HG03571 (cell line): Measurements from ENCODE around the gene MACROD2.

Experiments used
- ATAC-seq: cut with Tn5 transposase; IDR thresholded peaks from one replicate; pipeline ENCODE4 v1.9.1; 2021; ENCODE audit not compliant: unreplicated experiment

Gene MACROD2

DNA sequence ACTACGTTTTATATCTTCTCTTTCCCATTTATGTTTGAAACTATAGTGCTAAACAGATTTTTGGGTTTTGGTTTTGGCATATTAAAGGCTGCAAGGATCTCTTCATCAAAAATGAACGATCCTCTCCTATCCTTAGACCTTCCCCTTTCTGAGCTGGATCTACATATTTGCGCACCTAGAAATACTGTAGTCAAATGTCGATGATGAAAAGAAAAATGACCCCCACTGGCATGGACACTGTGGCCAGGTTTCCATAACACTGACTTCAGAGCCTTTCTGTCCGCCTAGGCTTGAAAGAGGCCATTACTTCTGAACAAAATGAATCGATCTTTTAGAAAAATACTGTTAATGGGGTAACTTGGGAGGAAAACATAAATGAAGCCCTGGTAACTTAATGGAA, 336.3 kb downstream of the MACROD2 start:
- no peak for ATAC-seq

DNA sequence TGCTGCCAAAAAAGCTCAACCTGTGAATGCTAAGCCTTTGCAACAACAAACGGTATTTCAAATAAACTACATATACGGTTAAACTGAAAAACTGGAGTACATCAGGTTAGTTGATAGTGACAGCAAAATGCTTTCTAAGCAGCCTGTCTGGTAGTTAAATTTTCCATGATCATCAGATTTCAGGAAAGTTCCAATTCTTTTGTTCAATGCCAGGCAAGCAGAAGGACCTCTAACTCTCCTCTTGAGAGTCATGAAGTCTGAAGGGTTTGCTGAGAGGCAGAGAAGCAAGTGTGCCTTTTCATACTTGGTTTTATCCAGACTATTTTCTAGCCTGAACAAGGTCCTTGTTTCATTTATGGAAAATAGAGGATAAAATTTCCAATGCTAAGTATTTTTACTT, 337.6 kb downstream of the MACROD2 start:
- no peak for ATAC-seq

GRCh38 chr20:14333721-14334120, 338.4 kb downstream of the MACROD2 start:
- ATAC-seq = no peak

DNA sequence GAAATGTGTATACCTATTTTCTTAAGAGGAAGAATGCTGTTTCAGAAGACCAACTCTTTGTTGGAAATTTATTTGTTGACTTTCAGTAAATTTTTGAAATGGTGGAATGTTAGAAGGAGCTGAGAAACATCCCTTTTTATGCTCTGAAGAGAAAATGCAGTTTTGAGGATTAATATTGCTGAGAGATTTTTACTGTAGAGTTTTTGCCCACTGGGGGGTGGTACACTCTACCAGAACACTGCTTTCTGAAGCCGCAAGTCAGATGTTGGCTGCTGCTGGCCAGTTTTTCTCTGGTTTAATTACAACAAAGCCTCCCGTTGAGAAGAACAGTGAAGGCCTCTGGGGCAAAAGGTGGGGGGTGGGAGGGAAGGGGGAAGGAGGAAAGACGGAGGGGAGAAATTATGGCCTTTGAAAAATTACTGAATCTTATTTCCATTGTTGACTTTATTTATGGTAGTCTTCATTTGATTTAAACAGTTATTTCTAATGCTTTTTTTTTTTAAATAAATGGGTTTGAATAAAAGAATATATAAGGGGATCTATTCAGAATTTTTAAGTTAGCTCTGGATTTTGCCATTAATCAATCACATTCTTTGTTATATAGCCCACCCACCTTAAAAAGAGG, 339.1 kb downstream of the MACROD2 start:
- ATAC-seq = no peak

GRCh38 chr20:14335052-14335451, 339.7 kb downstream of the MACROD2 start:
- no peak for ATAC-seq

DNA sequence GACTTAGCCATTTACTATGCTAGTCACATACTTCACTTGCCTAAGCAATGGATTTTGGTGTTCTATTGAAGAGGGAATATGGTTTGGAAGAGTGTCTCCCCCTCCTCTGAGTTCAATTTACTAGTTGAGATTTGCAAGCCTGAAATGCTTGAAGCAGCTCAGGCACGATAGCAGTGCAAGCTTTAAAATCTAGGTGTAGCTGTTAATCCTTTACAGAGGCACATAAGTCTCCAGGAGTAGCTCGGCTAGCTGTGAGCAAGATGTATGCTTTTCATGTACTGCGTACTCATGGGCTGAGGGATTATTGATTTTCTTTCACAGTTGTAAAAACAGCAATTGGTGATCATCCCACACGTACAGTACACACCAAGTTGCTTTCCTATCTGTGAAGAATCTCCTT, 341.4 kb downstream of the MACROD2 start:
- ATAC-seq = no peak

DNA sequence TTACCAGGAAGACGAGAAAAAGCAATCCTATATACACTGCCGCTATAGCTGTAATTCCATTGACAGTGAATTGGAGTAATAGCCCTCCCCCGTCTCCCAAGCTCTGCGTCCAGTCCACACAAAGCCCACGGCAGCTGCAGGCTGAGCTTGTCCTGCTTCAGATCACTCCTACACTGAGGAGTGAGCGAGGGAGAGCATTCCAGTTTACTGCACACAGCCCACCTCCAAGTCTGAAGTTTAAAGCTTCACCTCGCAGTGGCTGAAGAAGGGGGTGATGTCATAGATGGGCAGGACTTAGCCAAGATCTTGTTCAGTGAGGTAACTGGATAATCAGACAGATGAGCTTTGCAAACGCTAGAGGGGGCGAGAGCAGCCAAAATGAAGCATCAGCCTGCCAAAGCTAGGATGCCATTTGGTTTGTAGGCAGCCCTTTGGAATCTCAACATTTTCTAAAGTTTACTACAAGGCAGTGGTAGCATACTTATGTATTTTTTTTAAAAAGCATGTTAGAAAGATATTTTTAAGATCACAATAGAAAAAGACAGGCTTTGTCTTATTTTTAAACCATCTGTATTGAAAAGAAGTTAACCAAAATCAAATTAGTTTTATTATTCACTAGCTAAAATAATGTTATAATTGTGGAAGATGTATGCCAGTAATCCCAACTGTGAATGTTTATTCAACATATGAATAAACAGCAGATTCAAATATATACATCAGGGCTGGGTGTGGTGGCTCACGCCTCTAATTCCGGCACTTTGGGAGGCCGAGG, 342.3 kb downstream of the MACROD2 start, which contains the start of gene FLRT3:
Gene FLRT3 (minus strand): TSS at position 213 of the 772 bp plus-strand sequence. CDS start 10,106 bp downstream, outside the sequence.
- ATAC-seq = peak; percentile 94

GRCh38 chr20:14341801-14342200, 346.5 kb downstream of the MACROD2 start:
- no peak for ATAC-seq

- ATAC-seq = no peak
These were observed 347.6 kb downstream of the MACROD2 start for GRCh38 chr20:14342918-14343317.

- ATAC-seq = no peak
These were observed 348.3 kb downstream of the MACROD2 start for GRCh38 chr20:14343491-14344065.

DNA sequence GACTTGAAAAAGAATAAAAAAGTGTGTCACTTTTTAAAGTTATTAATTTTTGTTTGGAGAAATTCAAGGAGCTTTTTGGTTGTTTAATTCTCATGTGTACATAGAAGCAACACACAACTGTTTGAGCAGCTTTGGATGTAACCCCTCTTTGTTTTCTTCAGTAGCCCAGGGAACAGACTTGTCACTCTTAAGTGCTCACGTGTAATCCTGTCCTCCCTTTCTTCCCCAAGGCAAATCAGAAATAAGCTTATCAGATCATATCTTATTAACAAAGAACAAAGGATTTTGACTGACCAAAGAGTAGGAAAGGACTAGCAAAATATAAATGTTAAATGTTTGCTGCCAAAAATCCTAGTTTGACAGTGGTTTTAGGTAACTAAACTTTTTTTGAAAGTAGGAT, 349.4 kb downstream of the MACROD2 start:
- no peak for ATAC-seq

GRCh38 chr20:14355791-14356190, 360.5 kb downstream of the MACROD2 start:
- no peak for ATAC-seq

GRCh38 chr20:14360416-14360815, 365.1 kb downstream of the MACROD2 start:
- ATAC-seq = no peak

- ATAC-seq = no peak
These were observed 366.4 kb downstream of the MACROD2 start for GRCh38 chr20:14361509-14362345.

GRCh38 chr20:14374196-14374595, 378.9 kb downstream of the MACROD2 start:
- ATAC-seq = no peak

DNA sequence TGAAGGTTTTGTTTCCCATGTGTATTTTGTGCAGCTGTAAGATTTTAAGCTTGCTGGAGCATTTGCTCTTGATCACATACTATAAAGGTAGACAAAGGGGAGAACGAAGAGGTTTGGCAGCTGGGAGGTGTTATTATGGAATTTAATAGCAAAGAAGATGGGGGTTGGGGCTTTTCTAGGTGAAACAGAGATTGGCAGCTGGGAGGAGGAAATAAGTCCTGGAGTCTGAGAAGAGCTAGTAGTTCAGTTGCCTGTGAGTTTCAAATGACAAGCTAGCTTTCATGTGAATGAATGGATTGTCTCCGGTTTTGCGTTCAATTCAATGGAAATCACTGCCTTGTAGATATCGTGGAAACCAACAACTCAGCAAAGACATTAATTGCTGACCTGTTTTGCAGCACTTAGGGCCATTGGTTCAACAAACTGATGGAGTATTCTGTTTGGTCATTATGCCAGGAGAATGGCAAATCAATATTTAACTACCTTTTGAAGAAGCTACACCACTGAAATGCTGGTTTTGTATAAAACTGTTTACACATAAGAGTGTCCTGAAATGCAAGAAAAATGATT, 380.2 kb downstream of the MACROD2 start:
- ATAC-seq = no peak

DNA sequence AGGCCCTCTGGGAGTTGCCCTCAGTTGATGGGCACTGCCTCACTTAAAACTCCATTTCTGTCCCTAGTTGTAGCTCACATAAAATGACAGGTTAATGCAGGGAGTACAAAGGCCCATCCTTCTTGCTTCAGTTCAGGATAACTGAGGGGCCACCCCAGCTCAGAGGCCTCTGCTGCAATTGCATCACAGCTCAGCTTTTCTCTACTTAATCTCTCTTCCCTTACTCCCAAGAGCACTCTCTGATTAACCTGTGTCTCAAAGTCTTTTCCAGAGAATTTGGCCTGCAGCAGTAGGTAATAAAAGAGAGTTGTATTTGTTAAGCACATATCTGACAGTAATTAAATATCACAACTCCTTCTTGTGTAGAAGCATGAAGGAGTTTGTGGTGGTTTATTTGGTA, 383.0 kb downstream of the MACROD2 start:
- ATAC-seq = no peak

GRCh38 chr20:14383335-14383734, 388.0 kb downstream of the MACROD2 start:
- no peak for ATAC-seq

GRCh38 chr20:14384416-14385175, 389.3 kb downstream of the MACROD2 start:
- ATAC-seq = no peak

GRCh38 chr20:14385176-14385740, 389.9 kb downstream of the MACROD2 start:
- ATAC-seq = no peak
